Muscle of leg (tissue), 16 donors: Measurements from ENCODE around the gene MRI1. TPM values are rescaled to one million over a fixed set of nuclear protein-coding genes. Genes with fewer than 3 reads are reported as not detected.
A peak's percentile ranks its signal among the peaks of the same experiment; 100 is the strongest.

Source experiments
- DNase-seq: peaks from one replicate; pipeline ENCODE4 v3.0.0; 2013
- H3K27ac ChIP-seq: one replicate; pipeline ENCODE4 v1.5.1; 2013; ENCODE audit warnings: mild to moderate bottlenecking, low read length, control low read depth
- H3K27me3 ChIP-seq: one replicate; pipeline ENCODE4 v1.6.1; 2013; ENCODE audit warnings: low read length; ENCODE audit not compliant: control insufficient read depth, insufficient read depth
- H3K36me3 ChIP-seq: one replicate; pipeline ENCODE4 v1.6.1; 2013; ENCODE audit warnings: low read length; ENCODE audit not compliant: control insufficient read depth, insufficient read depth
- H3K4me1 ChIP-seq: one replicate; pipeline ENCODE4 v1.6.1; 2013; ENCODE audit warnings: low read length; ENCODE audit not compliant: control insufficient read depth, insufficient read depth
- H3K4me3 ChIP-seq: one replicate; pipeline ENCODE4 v1.5.1; 2013; ENCODE audit warnings: low read length, control low read depth
- H3K9me3 ChIP-seq: replicated peaks from 2 replicates; pipeline ENCODE4 v1.6.1; 2013; ENCODE audit warnings: low read depth, low read length; ENCODE audit not compliant: control insufficient read depth
- WGBS: methylation state at CpG from one replicate; pipeline ENCODE4 v1.1.5; 2013; ENCODE audit warnings: missing lambda C conversion rate; ENCODE audit not compliant: insufficient coverage; 5-methylcytosine and 5-hydroxymethylcytosine counted together
- long read RNA-seq, 11 donors: transcript quantifications; one replicate each; lab custom pipeline, GENCODE V29; 2026
- polyA plus RNA-seq, 8 donors: library from polyadenylated mRNA; unstranded; fragments of 120-200 nt; gene quantifications; one replicate each; pipeline versions ENCODE4 v1.2.1 to v1.2.3, GENCODE V29; 2013; ENCODE audit warnings: inconsistent platforms in 1 of 8, low replicate concordance in 1 of 8; ENCODE audit not compliant: insufficient read length in 8 of 8, insufficient read depth in 1 of 8
- total RNA-seq: library from RNA; stranded (reverse); fragments of 120-200 nt; gene quantifications from one replicate; pipeline ENCODE4 v1.2.4, GENCODE V29; 2013

Gene MRI1
- total RNA-seq (25.8 TPM), polyA plus RNA-seq (10 to 100 TPM; 15.6 to 27.9 (median 20.2) TPM)
- long read RNA-seq, donor 1, result 0 reads
- long read RNA-seq, donor 2, partial matches to known transcripts, result 0 of 1 reads
- long read RNA-seq, donor 2, other reads (novel, unspliced or antisense), result 0 of 1 reads
- long read RNA-seq, donor 3, partial matches to known transcripts, result 24 of 27 reads
- long read RNA-seq, donor 3, other reads (novel, unspliced or antisense), result 0 of 27 reads
- long read RNA-seq, donor 4, partial matches to known transcripts, result 0 of 1 reads
- long read RNA-seq, donor 4, other reads (novel, unspliced or antisense), result 0 of 1 reads
- long read RNA-seq, donor 5, transcript MRI1-201 (6 exons, 1,735 nt), result major isoform, 10 of 35 reads
- long read RNA-seq, donor 5, partial matches to known transcripts, result 25 of 35 reads
- long read RNA-seq, donor 5, other reads (novel, unspliced or antisense), result 0 of 35 reads
- long read RNA-seq, donor 6, partial matches to known transcripts, result 75 of 78 reads
- long read RNA-seq, donor 6, other reads (novel, unspliced or antisense), result 0 of 78 reads
- long read RNA-seq, donor 7, partial matches to known transcripts, result 0 of 2 reads
- long read RNA-seq, donor 7, other reads (novel, unspliced or antisense), result 0 of 2 reads
- long read RNA-seq, donor 8, partial matches to known transcripts, result 9 of 11 reads
- long read RNA-seq, donor 8, other reads (novel, unspliced or antisense), result 0 of 11 reads
- long read RNA-seq, donor 9, partial matches to known transcripts, result 0 of 2 reads
- long read RNA-seq, donor 9, other reads (novel, unspliced or antisense), result 0 of 2 reads
- long read RNA-seq, donor 10, partial matches to known transcripts, result 19 of 20 reads
- long read RNA-seq, donor 10, other reads (novel, unspliced or antisense), result 0 of 20 reads
- long read RNA-seq, donor 11, partial matches to known transcripts, result 15 of 16 reads
- long read RNA-seq, donor 11, other reads (novel, unspliced or antisense), result 0 of 16 reads

DNA sequence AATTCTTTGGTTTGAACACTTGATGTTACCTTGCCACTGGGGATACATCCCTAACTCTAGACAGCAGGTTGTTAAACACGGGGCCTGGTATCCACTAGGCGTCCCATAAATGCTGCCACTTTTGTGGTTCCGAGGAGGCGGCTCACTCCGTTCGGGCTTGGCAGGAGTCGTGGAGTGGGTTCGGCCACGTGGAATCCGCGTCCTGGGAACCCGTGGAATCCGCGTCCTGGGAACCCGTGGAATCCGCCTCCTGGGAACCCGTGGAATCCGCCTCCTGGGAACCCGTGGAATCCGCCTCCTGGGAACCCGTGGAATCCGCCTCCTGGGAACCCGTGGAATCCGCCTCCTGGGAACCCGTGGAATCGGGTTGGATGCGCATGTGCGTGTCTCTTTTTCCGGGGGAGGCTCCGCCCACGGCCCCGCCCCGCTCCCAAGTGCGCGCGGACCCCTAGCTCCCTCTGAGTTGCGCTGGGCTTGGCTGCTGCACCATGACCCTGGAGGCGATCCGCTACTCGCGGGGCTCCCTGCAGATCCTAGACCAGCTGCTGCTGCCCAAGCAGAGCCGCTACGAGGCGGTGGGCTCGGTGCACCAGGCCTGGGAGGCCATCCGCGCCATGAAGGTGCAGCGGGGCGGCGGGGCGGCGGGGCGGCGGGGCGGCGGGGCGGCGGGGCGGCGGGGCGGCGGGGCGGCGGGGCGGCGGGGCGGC is at the start of gene MRI1:
Gene MRI1, plus strand, starts transcription at position 422 of the 707 bp plus-strand sequence. Its CDS starts 67 bp downstream, at position 489.
- Histone ChIP-seq H3K27me3 (no peaks in the 10 kb centered on the region), H3K4me3 (peak within 1 kb of the TSS; percentile 63), H3K4me1 (peaks cover 15% of the 10 kb centered on the region), H3K36me3 (peaks cover 45% of the 10 kb centered on the region), H3K9me3 (no peaks in the 10 kb centered on the region), H3K27ac (peak within 1 kb of the TSS; percentile 64)
- DNase-seq, result peak; percentile 85
- under 1% methylated on average over 40 of the region's 67 CpGs for WGBS

DNA sequence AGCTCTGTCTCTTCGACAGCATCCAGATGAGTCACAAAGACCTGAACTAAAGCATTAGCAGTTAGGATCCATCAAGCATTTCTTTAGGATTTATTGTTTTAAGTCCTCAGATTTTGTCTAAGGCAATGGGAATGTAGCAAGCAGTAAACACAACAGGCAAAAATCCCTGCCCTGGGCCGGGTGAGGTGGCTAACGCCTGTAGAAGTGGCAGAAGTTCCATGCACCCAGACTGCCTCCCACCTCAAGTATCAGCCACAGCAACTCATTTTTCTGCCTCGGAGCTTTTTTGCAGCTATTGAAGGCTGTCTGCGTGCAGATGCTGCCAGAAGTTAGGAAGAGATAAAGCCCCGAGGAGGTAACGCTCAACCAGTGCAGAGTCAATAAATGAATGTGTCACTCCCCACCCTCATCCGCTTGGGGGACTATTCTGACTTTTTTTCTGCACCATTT is 47.1 kb upstream of the MRI1 start:
- DNase-seq, result no peak
- H3K27ac ChIP-seq, result no peak overlapping the region
- WGBS, result 20% methylated on average over 7 of the region's 8 CpGs
- peaks cover 2% of the 10 kb centered on the region for H3K9me3 ChIP-seq
- H3K4me3 ChIP-seq, result no peak overlapping the region
- H3K27me3 ChIP-seq, result peaks cover 2% of the 10 kb centered on the region
- no peaks in the 10 kb centered on the region for H3K36me3 ChIP-seq
- H3K4me1 ChIP-seq, result peaks cover 2% of the 10 kb centered on the region

- DNase-seq, result peak; percentile 79
- H3K36me3 ChIP-seq, result no peaks in the 10 kb centered on the region
- H3K9me3 ChIP-seq, result peaks cover 2% of the 10 kb centered on the region
- H3K4me1 ChIP-seq, result peaks cover 2% of the 10 kb centered on the region
- H3K27me3 ChIP-seq, result peaks cover 2% of the 10 kb centered on the region
- no peak overlapping the region for H3K4me3 ChIP-seq
- 21% methylated on average over 5 of the region's 9 CpGs for WGBS
- no peak overlapping the region for H3K27ac ChIP-seq
Measured at GRCh38 chr19:13718733-13719132, 45.6 kb upstream of the MRI1 start.

DNA sequence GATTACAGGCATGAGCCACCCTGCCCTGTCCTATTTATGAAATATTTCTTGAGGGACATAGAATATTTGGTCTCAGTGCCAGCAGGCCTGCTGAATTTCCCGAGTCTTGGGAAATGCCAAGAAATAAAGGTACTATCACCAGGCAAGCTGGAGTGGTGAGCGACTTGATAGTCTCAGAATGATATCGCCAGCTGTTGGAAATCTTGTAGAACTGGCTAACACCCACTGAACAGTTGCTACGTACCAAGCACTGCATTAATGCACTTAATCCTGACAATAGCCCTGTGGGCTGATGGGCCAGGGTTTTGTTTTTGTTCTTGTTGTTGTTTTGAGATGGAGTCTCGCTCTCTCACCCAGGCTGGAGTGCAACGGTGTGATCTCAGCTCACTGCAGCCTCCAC is 42.2 kb upstream of the MRI1 start:
- H3K4me3 ChIP-seq, result no peak overlapping the region
- no peak overlapping the region for H3K27ac ChIP-seq
- DNase-seq, result no peak
- peaks cover 2% of the 10 kb centered on the region for H3K4me1 ChIP-seq
- no peaks in the 10 kb centered on the region for H3K36me3 ChIP-seq
- peaks cover 2% of the 10 kb centered on the region for H3K27me3 ChIP-seq
- 79% methylated on average over 2 of the region's 6 CpGs for WGBS
- H3K9me3 ChIP-seq, result no peaks in the 10 kb centered on the region

DNA sequence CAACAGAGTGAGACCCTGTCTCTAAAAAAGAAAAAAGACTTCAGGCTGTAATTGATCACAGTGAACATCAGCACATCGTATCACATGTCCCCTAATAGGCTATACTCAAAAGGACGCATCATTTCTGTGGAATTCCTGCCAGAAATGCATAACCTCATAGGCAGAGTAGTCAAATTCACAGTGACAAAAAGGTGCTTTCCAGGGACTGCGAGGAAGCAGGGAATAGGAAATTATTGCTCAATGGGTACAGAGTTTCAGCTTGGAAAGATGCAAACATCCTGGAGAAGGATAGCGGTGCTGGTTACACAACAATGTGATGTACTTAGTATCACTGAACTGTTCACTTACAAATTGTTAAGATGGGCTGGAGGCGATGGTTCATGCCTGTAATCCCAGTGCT is 41.1 kb upstream of the MRI1 start:
- 100% methylated on average over 1 of the region's 5 CpGs for WGBS
- peaks cover 2% of the 10 kb centered on the region for H3K4me1 ChIP-seq
- H3K36me3 ChIP-seq, result no peaks in the 10 kb centered on the region
- no peak for DNase-seq
- no peak overlapping the region for H3K4me3 ChIP-seq
- H3K9me3 ChIP-seq, result no peaks in the 10 kb centered on the region
- H3K27ac ChIP-seq, result no peak overlapping the region
- H3K27me3 ChIP-seq, result no peaks in the 10 kb centered on the region

GRCh38 chr19:13726323-13726722 is 38.0 kb upstream of the MRI1 start:
- Histone ChIP-seq H3K27ac (no peak overlapping the region), H3K27me3 (no peaks in the 10 kb centered on the region), H3K9me3 (no peaks in the 10 kb centered on the region), H3K4me3 (no peak overlapping the region), H3K4me1 (peaks cover 3% of the 10 kb centered on the region), H3K36me3 (no peaks in the 10 kb centered on the region)
- DNase-seq, result no peak
- 100% methylated on average over 1 of the region's 5 CpGs for WGBS

- no peaks in the 10 kb centered on the region for H3K27me3 ChIP-seq
- no peaks in the 10 kb centered on the region for H3K36me3 ChIP-seq
- no peaks in the 10 kb centered on the region for H3K9me3 ChIP-seq
- H3K27ac ChIP-seq, result no peak overlapping the region
- DNase-seq, result peak; percentile 86
- WGBS, result no CpG with 5 or more reads among the region's 8 CpGs
- H3K4me1 ChIP-seq, result peaks cover 10% of the 10 kb centered on the region
- H3K4me3 ChIP-seq, result no peak overlapping the region
Measured at GRCh38 chr19:13727798-13728197, 36.5 kb upstream of the MRI1 start.

DNA sequence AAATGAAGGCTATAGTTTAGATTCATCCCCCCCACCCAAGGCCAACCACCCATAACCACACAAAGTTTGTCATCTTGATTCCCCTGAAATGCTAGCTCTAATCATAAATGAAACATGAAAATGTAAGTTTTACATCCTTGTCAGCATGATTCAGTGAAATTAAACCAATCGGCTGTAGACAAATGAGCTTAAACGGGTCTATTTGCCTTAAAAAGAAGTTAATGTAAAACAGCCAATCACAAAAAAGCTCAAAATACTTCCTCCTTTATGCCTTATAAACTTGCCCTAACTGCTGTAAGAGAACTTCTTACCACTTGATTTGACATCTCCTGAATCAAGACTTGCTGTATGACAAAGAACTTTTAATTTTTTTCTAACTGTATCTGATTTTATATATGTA is 34.5 kb upstream of the MRI1 start:
- no peak overlapping the region for H3K27ac ChIP-seq

DNA sequence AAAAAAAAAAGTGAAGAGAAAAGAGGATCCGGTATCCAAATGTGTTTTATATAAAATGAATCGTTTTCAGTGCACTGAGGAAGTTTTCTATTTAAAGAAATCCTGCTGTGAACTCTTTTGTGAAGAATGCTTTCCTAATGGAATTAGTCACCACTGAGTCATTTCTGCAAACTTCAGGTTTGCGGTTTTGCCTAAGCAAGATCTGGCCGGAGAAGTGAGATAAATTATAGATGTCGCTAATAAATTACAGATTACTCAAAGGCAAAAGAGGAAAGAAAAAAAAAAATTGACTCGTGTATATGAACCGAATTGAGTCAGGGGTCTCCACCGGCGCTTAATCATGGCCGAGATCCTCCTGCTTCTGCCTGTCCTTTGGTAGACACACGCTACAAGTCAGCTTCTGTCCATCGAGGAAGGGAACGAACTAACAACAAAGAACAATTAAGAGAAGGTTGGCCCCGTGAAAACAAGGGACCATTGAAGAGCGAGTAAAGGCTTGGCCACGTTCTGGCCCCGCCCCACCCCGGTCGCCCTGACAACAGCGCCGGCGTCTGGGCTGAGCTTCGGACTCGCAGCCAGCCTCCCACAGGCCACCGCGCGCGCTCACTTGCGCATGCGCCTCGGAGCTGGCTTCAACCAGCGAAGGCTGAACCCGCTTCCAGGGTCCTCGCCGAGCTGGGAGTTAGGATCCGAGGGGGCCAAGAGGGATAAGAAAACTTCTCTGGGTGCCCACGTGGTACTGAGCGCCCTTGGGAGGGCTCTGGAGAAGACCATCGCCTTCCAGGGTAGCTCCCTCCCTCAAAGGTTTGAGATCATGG is 33.0 kb upstream of the MRI1 start:
- under 1% methylated on average over 29 of the region's 39 CpGs for WGBS
- Histone ChIP-seq H3K27ac (peak overlapping the region; percentile 94), H3K9me3 (no peaks in the 10 kb centered on the region), H3K4me3 (peak overlapping the region; percentile 76), H3K36me3 (no peaks in the 10 kb centered on the region), H3K4me1 (peaks cover 10% of the 10 kb centered on the region), H3K27me3 (no peaks in the 10 kb centered on the region)
- peak; percentile 98 for DNase-seq

More for the DNA sequence above, 34.5 kb upstream of the MRI1 start:
- no peaks in the 10 kb centered on the region for H3K36me3 ChIP-seq
- H3K4me1 ChIP-seq, result peaks cover 10% of the 10 kb centered on the region
- WGBS, result no CpG with 5 or more reads among the region's 2 CpGs
- no peak overlapping the region for H3K4me3 ChIP-seq
- no peak for DNase-seq
- no peaks in the 10 kb centered on the region for H3K9me3 ChIP-seq
- H3K27me3 ChIP-seq, result no peaks in the 10 kb centered on the region
